Activated CD8-positive, alpha-beta memory T cell treated with anti-CD3 and anti-CD28 coated beads for 48 hours (primary cell): ENCODE measurements around the gene MGLL.

Experiments
- DNase-seq, 3 experiments: peaks; one replicate each; pipeline ENCODE4 v3.0.0-alpha.2; 2020; ENCODE audit warnings: low read depth in 2 of 3, low spot score in 2 of 3

MGLL gene

GRCh38 chr3:127822041-127822681 is at the start of gene MGLL:
Gene MGLL (minus strand): TSS chr3:127822515. CDS start chr3:127822318, 197 bp downstream.
- no peak for DNase-seq

GRCh38 chr3:127870156-127870555 is 47.8 kb upstream of the MGLL start:
- DNase-seq, result no peak

DNA sequence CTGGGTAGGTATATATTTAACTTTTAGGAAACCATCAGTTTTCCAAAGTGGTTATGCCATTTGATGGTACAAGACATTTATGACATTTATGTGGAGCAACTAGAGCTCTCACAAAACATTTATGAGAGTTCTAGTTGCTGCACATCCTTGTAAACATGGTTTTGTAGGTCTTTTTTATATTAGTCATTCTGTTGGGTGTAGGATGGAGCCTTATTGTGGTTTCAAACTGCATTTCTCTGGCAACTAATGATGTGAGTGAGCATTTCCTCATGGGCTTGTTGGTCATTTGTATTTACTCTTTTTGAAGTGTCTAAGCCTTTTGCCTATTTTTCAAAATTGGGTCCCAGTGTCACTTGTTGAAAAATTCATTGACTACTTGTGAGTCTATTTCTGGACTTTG is 45.7 kb upstream of the MGLL start:
- DNase-seq, result no peak

- DNase-seq, result no peak
Observed at GRCh38 chr3:127867412-127867811, 45.1 kb upstream of the MGLL start.

GRCh38 chr3:127865941-127866340 is 43.6 kb upstream of the MGLL start:
- no peak for DNase-seq

DNA sequence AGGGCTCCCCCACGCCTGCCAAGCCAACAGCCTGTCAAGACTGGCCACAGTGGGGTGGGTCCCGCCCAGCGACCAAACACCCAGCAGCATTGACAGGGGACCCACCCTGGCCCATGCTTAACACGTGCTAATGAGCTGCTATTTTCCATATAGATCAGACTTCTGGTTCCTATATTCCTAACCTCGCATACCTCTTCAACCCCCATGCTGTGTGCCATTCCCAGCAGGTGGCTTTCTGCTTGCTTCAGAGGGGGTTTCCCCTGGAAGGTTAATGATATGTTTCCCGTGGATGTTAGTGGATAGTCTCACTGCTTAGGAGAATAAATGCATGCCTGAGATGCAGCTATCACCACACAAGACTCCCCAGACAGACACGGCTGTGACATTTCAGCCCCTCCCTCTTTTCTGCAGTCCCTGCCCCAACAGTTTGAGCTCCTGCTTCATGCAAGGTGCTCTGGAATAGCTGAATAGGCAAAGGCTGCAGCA is 37.9 kb upstream of the MGLL start:
- DNase-seq, result no peak

DNA sequence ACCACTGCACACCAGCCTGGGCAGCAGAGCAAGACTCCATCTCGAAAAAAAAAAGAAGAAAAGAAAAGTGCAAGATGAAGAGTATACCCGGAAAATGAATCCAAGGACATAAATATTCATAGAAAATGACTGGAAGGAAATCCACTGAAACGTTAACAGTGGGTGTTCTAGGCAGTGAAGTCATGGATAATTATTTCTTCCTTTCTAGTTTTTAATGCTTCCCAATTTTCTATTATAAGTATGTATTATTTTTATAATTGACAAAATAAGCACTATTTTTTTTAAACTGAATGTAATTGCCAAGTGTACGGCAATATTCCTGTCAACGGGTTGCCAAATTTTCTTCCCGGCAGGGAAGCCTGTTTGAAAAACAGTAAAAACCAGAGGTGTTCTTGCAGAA is 37.4 kb upstream of the MGLL start:
- no peak for DNase-seq

DNA sequence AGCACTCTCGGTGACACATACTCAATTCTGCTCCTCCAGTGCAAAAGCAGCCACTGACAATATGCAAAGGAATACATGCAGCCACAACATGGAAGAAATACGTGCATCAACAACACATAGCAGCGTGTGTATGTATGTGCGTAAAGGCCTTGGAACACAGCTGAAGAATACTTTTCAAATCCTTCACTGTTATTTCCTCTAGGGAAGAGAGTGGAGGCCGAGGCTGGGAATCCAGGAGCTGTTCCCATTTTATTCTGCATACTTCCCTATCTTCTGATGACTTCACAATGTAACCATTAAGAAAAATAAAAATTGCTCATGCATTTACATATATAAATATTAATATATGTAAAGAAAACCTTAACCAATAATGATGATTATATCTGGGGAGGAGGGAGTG is 36.6 kb upstream of the MGLL start:
- no peak for DNase-seq

GRCh38 chr3:127858521-127858920 is 36.2 kb upstream of the MGLL start:
- DNase-seq, result no peak

DNA sequence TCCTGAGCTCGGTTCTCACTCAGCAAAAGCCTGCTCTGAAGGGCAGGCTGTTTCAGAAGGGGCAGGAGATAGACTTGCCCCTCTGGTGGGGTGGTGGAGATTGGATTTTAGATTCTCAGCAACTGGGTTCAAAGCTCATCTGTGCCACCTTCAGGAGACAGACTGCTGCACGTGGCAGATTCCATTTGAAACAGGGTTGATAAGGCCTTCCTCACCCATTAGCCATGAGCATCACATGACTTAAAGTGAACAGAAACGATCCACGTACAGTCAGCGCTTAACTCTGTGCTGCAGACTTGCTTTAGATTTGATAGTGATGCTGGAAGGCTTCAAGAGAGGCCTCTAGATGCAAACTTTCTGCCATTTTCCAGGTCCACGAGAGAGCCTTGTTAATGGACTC is 35.0 kb upstream of the MGLL start:
- DNase-seq, result no peak

DNA sequence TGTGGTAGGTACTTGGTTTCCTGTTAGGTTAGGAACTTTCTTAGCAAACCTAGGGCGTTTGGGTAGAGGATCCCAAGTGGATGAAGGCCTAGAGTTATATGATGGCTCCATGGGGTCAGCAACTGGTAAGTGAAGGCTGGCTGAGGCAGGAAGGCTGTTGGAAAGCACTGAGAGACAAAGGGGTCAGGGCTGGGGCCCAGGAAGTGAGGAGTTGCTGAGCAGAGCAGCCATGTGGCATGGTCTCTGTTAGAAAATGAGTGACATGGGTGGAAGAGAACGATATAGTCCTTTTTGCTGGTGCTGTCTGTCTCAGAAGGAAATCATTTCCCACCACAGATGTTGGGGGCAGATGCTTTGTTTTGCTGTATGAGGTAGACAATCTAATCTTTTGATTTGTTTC is 34.5 kb upstream of the MGLL start:
- no peak for DNase-seq

GRCh38 chr3:127855246-127855645 is 32.9 kb upstream of the MGLL start:
- no peak for DNase-seq

- DNase-seq, result no peak
Observed at GRCh38 chr3:127853681-127854080, 31.4 kb upstream of the MGLL start.

DNA sequence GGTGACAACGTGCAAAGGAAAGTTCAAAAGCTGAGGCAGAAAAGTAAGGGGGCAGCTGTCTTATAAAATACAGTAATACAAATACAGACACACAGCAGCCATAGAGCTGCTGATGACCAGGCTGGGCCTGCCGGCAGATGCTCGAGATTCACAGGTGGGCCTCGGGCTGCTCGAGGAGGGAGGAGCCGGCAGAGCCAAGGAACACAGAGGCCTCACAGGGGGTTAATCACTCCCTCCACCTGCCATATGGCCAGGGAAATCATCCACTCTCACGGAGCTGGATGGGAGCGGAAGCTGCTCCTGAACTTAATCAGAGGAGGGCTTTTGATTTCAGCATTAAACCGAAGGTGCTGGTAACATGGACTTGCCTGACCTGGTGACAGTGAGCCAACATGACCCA is 29.6 kb upstream of the MGLL start:
- DNase-seq, result no peak

- DNase-seq, result no peak
Observed at GRCh38 chr3:127849368-127849767, 27.1 kb upstream of the MGLL start.

DNA sequence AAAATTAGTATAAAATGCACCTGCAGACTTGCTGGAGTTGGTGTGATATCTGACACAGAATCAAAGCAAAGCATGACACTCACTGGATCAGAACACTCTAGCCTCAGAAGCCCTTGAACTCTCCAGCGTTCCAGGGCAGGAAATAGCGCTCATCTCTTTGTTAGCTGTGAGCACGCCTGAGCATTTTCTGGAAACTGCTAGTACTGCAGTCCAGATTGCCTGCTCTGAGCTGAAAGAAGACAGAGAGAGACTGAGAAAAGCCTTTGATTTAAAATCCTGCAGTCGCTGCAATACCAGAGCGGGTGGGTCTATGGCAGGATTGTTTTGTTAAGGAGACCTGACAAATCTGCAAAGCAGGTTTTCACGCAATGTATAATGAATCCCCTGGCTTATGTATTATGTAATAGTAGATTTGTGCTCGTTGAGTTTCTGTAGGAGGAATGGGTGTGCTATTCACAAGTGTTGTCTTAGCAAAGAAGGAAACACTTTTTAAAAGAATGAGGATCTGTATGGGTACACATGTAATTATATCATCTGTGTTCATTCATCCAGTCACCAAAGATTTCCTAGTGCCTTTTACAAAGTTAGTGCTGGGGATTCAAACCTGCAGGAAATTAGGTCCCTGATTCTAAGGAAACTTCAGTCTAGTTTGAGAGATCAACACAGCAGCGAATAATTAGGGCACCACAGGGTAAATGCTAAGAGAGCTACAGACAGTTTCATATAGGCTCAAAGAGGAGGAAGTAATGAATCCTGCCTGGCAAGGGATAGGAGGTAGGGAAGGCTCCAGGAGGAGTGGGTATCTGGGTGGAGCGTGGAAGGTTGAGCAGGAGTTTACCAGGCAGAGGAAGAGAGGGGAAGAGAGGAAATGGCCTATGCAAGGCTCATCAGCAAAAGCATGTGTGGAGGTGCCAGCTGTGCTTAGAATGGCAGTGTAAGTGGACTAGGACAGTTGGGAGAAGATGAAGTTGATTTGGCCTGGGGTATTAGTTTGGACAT is 26.1 kb upstream of the MGLL start:
- DNase-seq, result no peak

- no peak for DNase-seq
Observed at GRCh38 chr3:127847236-127847720, 25.0 kb upstream of the MGLL start.

DNA sequence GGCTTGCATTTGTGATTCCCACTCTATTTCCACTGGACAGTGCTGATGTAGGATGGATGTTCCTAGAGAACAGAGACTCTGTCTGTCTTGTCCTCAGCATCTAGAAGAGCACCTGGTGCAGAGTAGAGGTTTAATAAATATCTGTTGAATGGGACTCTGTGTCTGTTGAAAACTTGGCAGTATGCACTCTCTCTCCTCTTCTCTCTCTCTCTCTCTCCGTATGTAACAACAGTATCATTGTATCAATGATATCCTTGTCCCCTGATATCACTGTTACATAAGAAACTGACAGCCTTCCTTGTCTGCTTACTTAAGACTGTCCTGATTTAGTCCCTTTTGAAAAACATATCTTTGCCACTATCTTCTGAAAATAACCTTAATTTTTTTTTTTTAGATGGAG is 24.3 kb upstream of the MGLL start:
- DNase-seq, result no peak

- DNase-seq, result no peak
Observed at GRCh38 chr3:127844326-127844942, 22.1 kb upstream of the MGLL start.

DNA sequence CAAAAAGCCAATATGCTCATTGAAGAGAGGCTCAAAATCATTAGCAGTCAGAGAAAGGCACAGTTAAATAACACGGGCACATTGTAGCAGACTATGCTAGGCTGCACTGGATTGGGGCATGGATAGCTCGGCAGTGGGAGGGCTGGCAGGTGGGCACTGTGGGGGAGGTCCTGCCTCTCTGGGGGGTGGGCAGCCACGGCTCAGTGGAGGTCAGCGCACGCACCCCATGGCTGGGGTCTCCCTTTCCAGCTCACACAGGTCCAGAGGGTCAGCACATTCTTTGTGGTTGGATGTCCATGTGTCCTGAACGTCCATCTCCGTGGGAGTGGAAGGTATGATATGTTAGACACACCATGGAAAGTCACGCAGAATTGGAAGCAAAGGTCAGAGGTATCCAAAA is 18.4 kb upstream of the MGLL start:
- no peak for DNase-seq

DNA sequence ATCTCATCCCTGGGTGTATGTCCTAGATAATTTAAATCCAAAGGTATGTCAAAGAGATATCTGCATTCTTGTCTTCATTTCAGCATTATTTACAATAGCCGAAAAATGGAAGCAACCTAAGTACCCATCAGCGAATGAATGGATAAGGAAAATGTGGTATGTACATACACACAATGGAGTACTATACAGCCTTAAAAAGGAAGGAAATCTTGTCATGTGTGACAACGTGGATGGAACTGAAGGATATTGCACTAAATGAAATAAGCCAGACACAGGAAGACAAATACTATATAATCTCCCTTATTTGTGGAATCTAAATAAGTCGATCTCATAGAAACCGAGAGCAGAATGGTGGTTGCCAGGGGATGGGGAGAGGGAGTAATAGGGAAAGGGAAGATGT is 16.8 kb upstream of the MGLL start:
- DNase-seq, result no peak
